ENCODE results near the gene PDE8A. TPM values are rescaled to one million over a fixed set of nuclear protein-coding genes. Genes with fewer than 3 reads are reported as not detected.

Gene PDE8A
- total RNA-seq, 1 donor from 2014 or later = 22.9 TPM

GRCh38 chr15:85139391-85139790, 157.7 kb downstream of the PDE8A start:
- DNase-seq (ENCODE audit: low spot score in 2 of 2) = no peak
- H3K27me3 ChIP-seq = no peaks in the 10 kb centered on the region
- H3K27ac ChIP-seq = no peak overlapping the region
- no peaks in the 10 kb centered on the region for H3K9me3 ChIP-seq
- TF ChIP-seq, protein P1, sequence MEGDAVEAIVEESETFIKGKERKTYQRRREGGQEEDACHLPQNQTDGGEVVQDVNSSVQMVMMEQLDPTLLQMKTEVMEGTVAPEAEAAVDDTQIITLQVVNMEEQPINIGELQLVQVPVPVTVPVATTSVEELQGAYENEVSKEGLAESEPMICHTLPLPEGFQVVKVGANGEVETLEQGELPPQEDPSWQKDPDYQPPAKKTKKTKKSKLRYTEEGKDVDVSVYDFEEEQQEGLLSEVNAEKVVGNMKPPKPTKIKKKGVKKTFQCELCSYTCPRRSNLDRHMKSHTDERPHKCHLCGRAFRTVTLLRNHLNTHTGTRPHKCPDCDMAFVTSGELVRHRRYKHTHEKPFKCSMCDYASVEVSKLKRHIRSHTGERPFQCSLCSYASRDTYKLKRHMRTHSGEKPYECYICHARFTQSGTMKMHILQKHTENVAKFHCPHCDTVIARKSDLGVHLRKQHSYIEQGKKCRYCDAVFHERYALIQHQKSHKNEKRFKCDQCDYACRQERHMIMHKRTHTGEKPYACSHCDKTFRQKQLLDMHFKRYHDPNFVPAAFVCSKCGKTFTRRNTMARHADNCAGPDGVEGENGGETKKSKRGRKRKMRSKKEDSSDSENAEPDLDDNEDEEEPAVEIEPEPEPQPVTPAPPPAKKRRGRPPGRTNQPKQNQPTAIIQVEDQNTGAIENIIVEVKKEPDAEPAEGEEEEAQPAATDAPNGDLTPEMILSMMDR (IDR thresholded peaks at IDR 0.05) = no peak
- H3K4me3 ChIP-seq = no peak overlapping the region
- intact Hi-C loops (cut with DNase I) = no loop called here
- peaks cover 33 to 52% of the 10 kb centered on the region in 2 donors for H3K36me3 ChIP-seq
- no peaks in the 10 kb centered on the region for H3K4me1 ChIP-seq

GRCh38 chr15:85141726-85142125, 160.1 kb downstream of the PDE8A start:
- TF ChIP-seq, protein P1 (IDR thresholded peaks at IDR 0.05) = no peak
- intact Hi-C loops (cut with DNase I) = no loop called here
- H3K9me3 ChIP-seq = no peaks in the 10 kb centered on the region

DNA sequence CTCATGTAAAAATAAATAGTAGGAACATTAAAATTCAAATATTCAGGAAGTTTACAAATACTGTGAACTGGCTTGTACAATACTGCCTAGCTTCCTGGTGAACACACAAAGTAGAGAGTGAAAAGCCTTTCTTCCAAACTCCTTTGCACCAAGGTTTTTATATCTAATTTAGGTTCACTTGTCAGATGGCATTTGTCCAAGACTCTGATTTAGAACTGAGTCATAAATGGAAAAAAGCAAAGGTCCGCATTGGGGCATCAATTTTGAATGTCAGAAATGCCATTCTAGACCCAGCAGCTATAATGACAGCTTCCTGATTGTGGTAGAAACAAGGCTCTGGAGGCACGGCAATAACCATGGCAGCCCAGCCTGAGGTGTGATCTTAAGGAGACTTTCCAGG, 160.7 kb downstream of the PDE8A start:
- TF ChIP-seq, protein P1 (IDR thresholded peaks at IDR 0.05) = no peak
- intact Hi-C loops (cut with DNase I) = no loop called here
- H3K9me3 ChIP-seq = no peaks in the 10 kb centered on the region
- peaks cover 19 to 24% of the 10 kb centered on the region in 2 donors for H3K36me3 ChIP-seq
- H3K27ac ChIP-seq = no peak overlapping the region
- no peaks in the 10 kb centered on the region for H3K4me1 ChIP-seq
- no peak overlapping the region for H3K4me3 ChIP-seq
- no peaks in the 10 kb centered on the region for H3K27me3 ChIP-seq
- DNase-seq (ENCODE audit: low spot score in 2 of 2) = no peak

More at GRCh38 chr15:85141726-85142125, 160.1 kb downstream of the PDE8A start:
- no peak for DNase-seq (ENCODE audit: low spot score in 2 of 2)
- Histone ChIP-seq H3K4me3 (no peak overlapping the region), H3K36me3 (peaks cover 24 to 30% of the 10 kb centered on the region in 2 donors), H3K27me3 (no peaks in the 10 kb centered on the region), H3K4me1 (no peaks in the 10 kb centered on the region), H3K27ac (no peak overlapping the region)

DNA sequence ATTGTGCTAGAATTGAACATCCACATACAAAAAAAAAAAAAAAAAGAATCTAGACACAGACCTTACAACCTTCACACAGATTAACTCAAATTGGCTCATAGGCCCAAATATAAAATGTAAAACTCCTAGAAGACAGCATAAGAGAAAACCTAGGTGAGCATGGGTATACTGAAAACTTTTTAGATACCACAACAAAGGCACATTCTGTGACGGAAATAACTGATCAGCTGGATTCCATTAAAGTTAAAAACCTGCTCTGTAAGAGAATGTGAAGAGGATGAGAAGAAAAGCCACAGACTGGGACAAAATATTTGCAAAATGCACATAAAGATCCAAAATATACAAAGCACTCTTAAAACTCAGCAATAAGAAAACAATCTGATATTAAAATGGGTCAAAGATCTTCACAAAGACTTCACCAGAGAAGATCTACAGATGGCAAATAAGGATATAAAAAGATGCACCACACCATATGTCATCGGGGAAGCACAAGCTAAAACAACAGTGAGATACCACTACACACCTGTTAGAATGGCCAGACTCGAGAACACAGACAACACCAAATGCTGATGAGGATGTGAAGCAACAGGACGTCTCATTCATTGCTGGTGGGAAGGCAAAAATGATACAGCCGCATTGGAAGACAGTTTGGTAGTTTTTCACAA, 167.9 kb downstream of the PDE8A start:
- no peak overlapping the region for H3K27ac ChIP-seq
- DNase-seq (ENCODE audit: low spot score in 2 of 2) = no peak
- intact Hi-C loops (cut with DNase I) = no loop called here
- H3K4me1 ChIP-seq = no peaks in the 10 kb centered on the region
- no peaks in the 10 kb centered on the region for H3K9me3 ChIP-seq
- no peak overlapping the region for H3K4me3 ChIP-seq
- no peaks in the 10 kb centered on the region for H3K36me3 ChIP-seq
- TF ChIP-seq, protein P1 (IDR thresholded peaks at IDR 0.05) = no peak
- H3K27me3 ChIP-seq = no peaks in the 10 kb centered on the region

DNA sequence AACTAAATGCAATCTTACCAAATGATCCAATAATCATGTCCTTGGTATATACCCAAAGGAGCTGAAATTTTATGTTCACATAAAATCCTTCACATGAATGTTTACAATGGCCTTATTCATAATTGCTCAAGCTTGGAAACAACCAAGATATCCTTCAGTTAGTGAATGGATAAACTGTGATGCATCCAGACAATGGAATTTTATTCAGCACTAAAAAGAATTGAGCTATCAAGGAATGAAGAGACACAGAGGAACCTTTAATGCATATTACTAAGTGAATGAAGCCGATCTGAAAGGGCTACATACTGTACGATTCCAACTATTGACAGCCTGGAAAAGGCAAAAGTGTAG, 168.4 kb downstream of the PDE8A start:
- no peak overlapping the region for H3K4me3 ChIP-seq
- H3K36me3 ChIP-seq = no peaks in the 10 kb centered on the region
- H3K27ac ChIP-seq = no peak overlapping the region
- TF ChIP-seq, protein P1 (IDR thresholded peaks at IDR 0.05) = no peak
- DNase-seq (ENCODE audit: low spot score in 2 of 2) = no peak
- intact Hi-C loops (cut with DNase I) = no loop called here
- no peaks in the 10 kb centered on the region for H3K9me3 ChIP-seq
- H3K4me1 ChIP-seq = no peaks in the 10 kb centered on the region
- H3K27me3 ChIP-seq = no peaks in the 10 kb centered on the region

GRCh38 chr15:85151145-85151544, 169.5 kb downstream of the PDE8A start:
- H3K27ac ChIP-seq = no peak overlapping the region
- intact Hi-C loops (cut with DNase I) = no loop called here

More at GRCh38 chr15:85151145-85151544, 169.5 kb downstream of the PDE8A start:
- Histone ChIP-seq H3K9me3 (no peaks in the 10 kb centered on the region), H3K27me3 (no peaks in the 10 kb centered on the region), H3K36me3 (no peaks in the 10 kb centered on the region), H3K4me1 (no peaks in the 10 kb centered on the region), H3K4me3 (no peak overlapping the region)
- DNase-seq (ENCODE audit: low spot score in 2 of 2) = no peak
- TF ChIP-seq, protein P1 (IDR thresholded peaks at IDR 0.05) = no peak

Data from ascending aorta (tissue), 2 donors.